Esophagus squamous epithelium (tissue), 4 donors: ENCODE measurements around the gene MEF2D.

ENCODE experiments used
- POLR2A ChIP-seq, 4 donors: fragments of 450-650 bp; IDR thresholded peaks; one replicate each; pipeline ENCODE4 v1.6.1; 2017; ENCODE audit warnings: antibody characterized with exemption in 4 of 4, mild to moderate bottlenecking in 4 of 4, moderate library complexity in 3 of 4
- TF ChIP-seq, protein P1 (sequence below), 6 experiments: fragments of 450-650 bp in 4 of 6; fragments of 200-600 bp in 2 of 6; sonication (generic) in 2 of 6; IDR thresholded peaks; one replicate each; pipeline ENCODE4 v1.5.1; 2016 to 2019; ENCODE audit warnings: antibody characterized with exemption in 6 of 6, mild to moderate bottlenecking in 4 of 6, moderate library complexity in 4 of 6

- TF ChIP-seq, protein P1, sequence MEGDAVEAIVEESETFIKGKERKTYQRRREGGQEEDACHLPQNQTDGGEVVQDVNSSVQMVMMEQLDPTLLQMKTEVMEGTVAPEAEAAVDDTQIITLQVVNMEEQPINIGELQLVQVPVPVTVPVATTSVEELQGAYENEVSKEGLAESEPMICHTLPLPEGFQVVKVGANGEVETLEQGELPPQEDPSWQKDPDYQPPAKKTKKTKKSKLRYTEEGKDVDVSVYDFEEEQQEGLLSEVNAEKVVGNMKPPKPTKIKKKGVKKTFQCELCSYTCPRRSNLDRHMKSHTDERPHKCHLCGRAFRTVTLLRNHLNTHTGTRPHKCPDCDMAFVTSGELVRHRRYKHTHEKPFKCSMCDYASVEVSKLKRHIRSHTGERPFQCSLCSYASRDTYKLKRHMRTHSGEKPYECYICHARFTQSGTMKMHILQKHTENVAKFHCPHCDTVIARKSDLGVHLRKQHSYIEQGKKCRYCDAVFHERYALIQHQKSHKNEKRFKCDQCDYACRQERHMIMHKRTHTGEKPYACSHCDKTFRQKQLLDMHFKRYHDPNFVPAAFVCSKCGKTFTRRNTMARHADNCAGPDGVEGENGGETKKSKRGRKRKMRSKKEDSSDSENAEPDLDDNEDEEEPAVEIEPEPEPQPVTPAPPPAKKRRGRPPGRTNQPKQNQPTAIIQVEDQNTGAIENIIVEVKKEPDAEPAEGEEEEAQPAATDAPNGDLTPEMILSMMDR (IDR thresholded peaks at IDR 0.05): no peak
- TF ChIP-seq POLR2A (IDR thresholded peaks at IDR 0.05): no peak
These were observed 64.2 kb downstream of the MEF2D start for GRCh38 chr1:156436141-156437036.
